Ecto neural progenitor cell (in vitro differentiated cells): ENCODE data around the gene CD6.
"Not testable (repeated sequence)": the region's sequence is repeated elsewhere in the genome, so short reads cannot be mapped to it uniquely, and the experiment has no call there.

Source experiments
- DNase-seq: peaks from one replicate; pipeline ENCODE4 v3.0.0-alpha.2; 2018; ENCODE audit warnings: low spot score

Gene CD6

GRCh38 chr11:61054513-61054912 is 83.0 kb downstream of the CD6 start:
- DNase-seq, result no peak

- DNase-seq, result no peak
These were observed 83.6 kb downstream of the CD6 start for GRCh38 chr11:61054927-61055562.

GRCh38 chr11:61055776-61056175 is 84.3 kb downstream of the CD6 start:
- DNase-seq, result no peak

GRCh38 chr11:61056571-61056970 is 85.1 kb downstream of the CD6 start:
- no peak for DNase-seq

- DNase-seq, result no peak
These were observed 85.5 kb downstream of the CD6 start for GRCh38 chr11:61056981-61057380.

GRCh38 chr11:61057615-61058014 is 86.1 kb downstream of the CD6 start:
- DNase-seq, result no peak

GRCh38 chr11:61058583-61059259 is 87.2 kb downstream of the CD6 start:
- no peak for DNase-seq

GRCh38 chr11:61059260-61059752 is 87.8 kb downstream of the CD6 start:
- DNase-seq, result no peak

GRCh38 chr11:61061081-61061826 is 89.8 kb downstream of the CD6 start:
- no peak for DNase-seq

- DNase-seq, result no peak
These were observed 90.9 kb downstream of the CD6 start for GRCh38 chr11:61062181-61062930.

GRCh38 chr11:61065236-61065635 is 93.8 kb downstream of the CD6 start:
- not testable (repeated sequence) for DNase-seq

- no peak for DNase-seq
These were observed 94.6 kb downstream of the CD6 start for GRCh38 chr11:61065955-61066638.

- DNase-seq, result no peak
These were observed 95.2 kb downstream of the CD6 start for GRCh38 chr11:61066645-61067044.

GRCh38 chr11:61067782-61068446 is 96.4 kb downstream of the CD6 start:
- no peak for DNase-seq

- DNase-seq, result no peak
These were observed 97.1 kb downstream of the CD6 start for GRCh38 chr11:61068581-61068980.

- DNase-seq, result no peak
These were observed 97.9 kb downstream of the CD6 start for GRCh38 chr11:61069427-61069826.
